K562 (cell line): ENCODE results near the gene NR5A1. TPM values are rescaled to one million over a fixed set of nuclear protein-coding genes. Genes with fewer than 3 reads are reported as not detected.

Experiments
- ATAC-seq: fragments of 200-7000 bp; cut with Tn5 transposase; 3 replicates; pipeline ENCODE4 v1.9.1; 2020; ENCODE audit warnings: moderate library complexity
- BruUV-seq: library from RNA; stranded (reverse); fragments of 400-500 nt; replicated peaks from 2 replicates; lab custom pipeline; 2021; lab: Mats Ljungman, UMichigan
- CTCF ChIA-PET: fragments of 300-600 bp; formaldehyde crosslinking; extraction: SDS; loops from one replicate; lab custom pipeline; 2021; ENCODE audit warnings: low intra/inter-chr PET ratio; lab: Yijun Ruan, JAX
- POLR2A ChIA-PET: fragments of 300-600, 350-650 bp; sonication (Branson Sonifier 250); formaldehyde crosslinking; extraction: SDS; loops from one replicate; lab custom pipeline; 2021; ENCODE audit warnings: antibody characterized with exemption, inconsistent platforms; lab: Yijun Ruan, JAX
- DNase-seq, 4 experiments: peaks; one replicate each; pipeline versions ENCODE4 v3.0.0 to v3.0.0-alpha.2; 2011 to 2018; ENCODE audit warnings: low spot score in 3 of 4, mixed read lengths in 3 of 4; ENCODE audit errors: extremely low read depth in 1 of 4
- FAIRE-seq: peaks from 2 replicates; lab custom pipeline; 2011; peaks lifted over from hg19 to GRCh38; lab: Jason Lieb, UNC
- H2AFZ ChIP-seq: 2 replicates; pipeline ENCODE4 v1.6.0; 2011; ENCODE audit warnings: low read depth, low read length, control low read depth, inconsistent platforms
- H3K27ac ChIP-seq: fragments of 200-600 bp; 3 replicates; pipeline ENCODE4 v1.8.0; 2011; ENCODE audit warnings: low read depth, mild to moderate bottlenecking, control low read depth, inconsistent platforms, low read length, moderate library complexity, mixed read lengths; ENCODE audit errors: extremely low read depth
- H3K27me3 ChIP-seq, 2 experiments: fragments of 300-600 bp in 1 of 2; 2 replicates in 1 of 2; 3 replicates in 1 of 2; pipeline versions ENCODE4 v1.6.0 to v1.8.0; 2011; ENCODE audit warnings: inconsistent platforms in 2 of 2, low read length in 2 of 2, mild to moderate bottlenecking in 1 of 2, mixed read lengths in 1 of 2, moderate library complexity in 1 of 2; ENCODE audit not compliant: control insufficient read depth in 2 of 2, insufficient read depth in 2 of 2
- H3K36me3 ChIP-seq: fragments of 300-600 bp; 3 replicates; pipeline ENCODE4 v1.8.0; 2011; ENCODE audit warnings: mild to moderate bottlenecking, low read length, inconsistent platforms; ENCODE audit not compliant: control insufficient read depth, insufficient read depth
- H3K4me1 ChIP-seq, 2 experiments: fragments of 200-600 bp in 1 of 2; replicated peaks in 1 of 2; 2 replicates in 1 of 2; 3 replicates in 1 of 2; pipeline versions ENCODE4 v1.5.1 to v1.8.0; 2011; ENCODE audit warnings: inconsistent platforms in 2 of 2, low read length in 2 of 2, mild to moderate bottlenecking in 1 of 2, mixed read lengths in 1 of 2, moderate library complexity in 1 of 2; ENCODE audit not compliant: control insufficient read depth in 2 of 2, insufficient read depth in 2 of 2
- H3K4me2 ChIP-seq: 2 replicates; pipeline ENCODE4 v1.6.1; 2011; ENCODE audit warnings: low read length, control low read depth, inconsistent platforms, mixed read lengths; ENCODE audit not compliant: insufficient read depth
- H3K4me3 ChIP-seq: fragments of 200-600 bp; sonication (generic), shearing (Covaris generic); 2 replicates; pipeline ENCODE4 v1.5.1; 2016; ENCODE audit warnings: control low read depth, inconsistent platforms
- H3K79me2 ChIP-seq: fragments of 200-600 bp; 3 replicates; pipeline ENCODE4 v1.8.0; 2011; ENCODE audit warnings: low read length, inconsistent platforms; ENCODE audit not compliant: control insufficient read depth, insufficient read depth
- H3K9ac ChIP-seq, 2 experiments: 2 replicates each; pipeline versions ENCODE4 v1.6.0 to v1.6.1; 2011; ENCODE audit warnings: low read depth in 2 of 2, low read length in 2 of 2, control low read depth in 1 of 2, inconsistent platforms in 1 of 2, mild to moderate bottlenecking in 1 of 2, mixed read lengths in 1 of 2; ENCODE audit not compliant: insufficient read depth in 1 of 2
- H3K9me1 ChIP-seq: one replicate; pipeline ENCODE4 v1.6.0; 2011; ENCODE audit warnings: inconsistent platforms, mild to moderate bottlenecking, low read length, moderate library complexity; ENCODE audit not compliant: control insufficient read depth, insufficient read depth
- H3K9me3 ChIP-seq: replicated peaks from 2 replicates; pipeline ENCODE4 v1.5.1; 2011; ENCODE audit warnings: low read depth, low read length, inconsistent platforms; ENCODE audit not compliant: control insufficient read depth, insufficient read depth
- H4K20me1 ChIP-seq: replicated peaks from 2 replicates; pipeline ENCODE4 v1.6.1; 2011; ENCODE audit warnings: low read length, inconsistent platforms, mixed read lengths; ENCODE audit not compliant: control insufficient read depth, insufficient read depth
- ATF2 ChIP-seq: sonication (generic); formaldehyde crosslinking; IDR thresholded peaks from 2 replicates; pipeline ENCODE4 v1.8.1; 2022; ENCODE audit warnings: missing genetic modification reagents
- ATF6 ChIP-seq: sonication (generic); formaldehyde crosslinking; IDR thresholded peaks from 2 replicates; pipeline ENCODE4 v1.4.0; 2020; ENCODE audit warnings: mild to moderate bottlenecking, missing genetic modification reagents
- EP400 ChIP-seq: fragments of 450-650 bp; IDR thresholded peaks from 2 replicates; pipeline ENCODE4 v1.6.1; 2017; ENCODE audit warnings: antibody characterized with exemption, mild to moderate bottlenecking, moderate library complexity
- FOXA3 ChIP-seq, 2 experiments: fragments of 450-650 bp in 1 of 2; sonication (generic) in 1 of 2; formaldehyde crosslinking; IDR thresholded peaks in 1 of 2; conservative IDR thresholded peaks in 1 of 2; 2 replicates each; pipeline versions ENCODE4 v1.4.0 to v1.8.0; 2020 to 2022; ENCODE audit warnings: mild to moderate bottlenecking in 2 of 2, missing genetic modification reagents in 1 of 2
- POLR2AphosphoS2 ChIP-seq: IDR thresholded peaks from 2 replicates; pipeline ENCODE4 v1.6.1; 2012; ENCODE audit warnings: low read length, improper control_type of control experiment
- RUNX1 ChIP-seq: sonication (generic); IDR thresholded peaks from 2 replicates; pipeline ENCODE4 v1.6.1; 2016; ENCODE audit warnings: antibody characterized with exemption, low read depth
- SMAD2 ChIP-seq: fragments of 150-350 bp; IDR thresholded peaks from 2 replicates; pipeline ENCODE4 v1.6.1; 2014; ENCODE audit warnings: low read depth, mild to moderate bottlenecking, low read length
- SMAD4 ChIP-seq: fragments of 250-450 bp; sonication (Bioruptor Pico); conservative IDR thresholded peaks from 2 replicates; pipeline ENCODE4 v1.8.0; 2021; ENCODE audit warnings: inconsistent platforms, mild to moderate bottlenecking, moderate library complexity
- SMARCA5 ChIP-seq: fragments of 450-650 bp; IDR thresholded peaks from 2 replicates; pipeline ENCODE4 v1.6.1; 2016
- TOE1 ChIP-seq, 2 experiments: fragments of 450-650 bp in 1 of 2; sonication (generic) in 1 of 2; formaldehyde crosslinking in 1 of 2; IDR thresholded peaks; 2 replicates each; pipeline versions ENCODE4 v1.7.1 to v1.8.0; 2016 to 2022; ENCODE audit warnings: borderline replicate concordance in 2 of 2, mild to moderate bottlenecking in 2 of 2, antibody characterized with exemption in 1 of 2, inconsistent platforms in 1 of 2, low read depth in 1 of 2, missing genetic modification reagents in 1 of 2, moderate library complexity in 1 of 2
- ZFP36 ChIP-seq: fragments of 150-350 bp; IDR thresholded peaks from 2 replicates; pipeline ENCODE4 v1.6.1; 2018; ENCODE audit warnings: low read length, low read depth; ENCODE audit not compliant: partially characterized antibody
- ZNF184 ChIP-seq: sonication (generic); formaldehyde crosslinking; IDR thresholded peaks from 2 replicates; pipeline ENCODE4 v1.5.0; 2020; ENCODE audit warnings: missing genetic modification reagents
- ZNF23 ChIP-seq: fragments of 250-450 bp; sonication (Bioruptor Pico); IDR thresholded peaks from 2 replicates; pipeline ENCODE4 v1.4.0; 2020; ENCODE audit warnings: mild to moderate bottlenecking
- WGBS: fragments of 100-300 bp; shearing (Covaris generic); methylation state at CpG from one replicate; pipeline ENCODE4 v1.1.6; 2016; ENCODE audit warnings: low coverage, mixed read lengths; ENCODE audit not compliant: insufficient coverage; ENCODE audit errors: missing lambda C conversion rate; 5-methylcytosine and 5-hydroxymethylcytosine counted together
- in situ Hi-C: fragments of 300-500 bp; cut with MboI; formaldehyde crosslinking; loops from 4 replicates; pipeline ENCODE4 v1.15.0; 2018; ENCODE audit warnings: inconsistent platforms, mixed read lengths
- intact Hi-C: fragments of 100-400 bp; cut with micrococcal nuclease; formaldehyde crosslinking; loops from 2 replicates; pipeline ENCODE4 v1.14.2; 2022
- polyA plus RNA-seq, 8 experiments: library from polyadenylated mRNA; depleted of rRNA in 4 of 8; stranded (reverse) in 5 of 8; unstranded in 3 of 8; fragments of >200 nt; fragmentation: Nextera tagmentation in 2 of 8; fragmentation: Illumina TruSeq in 1 of 8; extraction: Ambion mirVana in 2 of 8; extraction: Trizol in 1 of 8; gene quantifications; 2 replicates each; pipeline versions ENCODE4 v1.2.1 to v1.2.3, GENCODE V29; 2011 to 2014; ENCODE audit warnings: inconsistent platforms in 1 of 8, missing spikeins in 1 of 8
- total RNA-seq, 7 experiments: library from RNA; depleted of rRNA in 6 of 7; stranded (reverse); fragments of >200 nt in 6 of 7; fragmentation: Illumina TruSeq in 2 of 7; extraction: Trizol in 2 of 7; gene quantifications; 2 replicates each; pipeline versions ENCODE4 v1.2.1 to v1.2.3, GENCODE V29; 2011 to 2021; ENCODE audit warnings: low replicate concordance in 1 of 7
- TF ChIP-seq, protein P1 (sequence below): fragments of 450-650 bp; IDR thresholded peaks from 2 replicates; pipeline ENCODE4 v1.6.1; 2017; ENCODE audit warnings: mild to moderate bottlenecking, moderate library complexity

Gene NR5A1
- total and polyA plus RNA-seq, 9 of the 15 experiments (the other 6 are each of a cell fraction or from before 2014, with no cell fraction given) = 0.11 to 0.32 (median 0.20) TPM; not detected in 6

- TF ChIP-seq, protein P1, sequence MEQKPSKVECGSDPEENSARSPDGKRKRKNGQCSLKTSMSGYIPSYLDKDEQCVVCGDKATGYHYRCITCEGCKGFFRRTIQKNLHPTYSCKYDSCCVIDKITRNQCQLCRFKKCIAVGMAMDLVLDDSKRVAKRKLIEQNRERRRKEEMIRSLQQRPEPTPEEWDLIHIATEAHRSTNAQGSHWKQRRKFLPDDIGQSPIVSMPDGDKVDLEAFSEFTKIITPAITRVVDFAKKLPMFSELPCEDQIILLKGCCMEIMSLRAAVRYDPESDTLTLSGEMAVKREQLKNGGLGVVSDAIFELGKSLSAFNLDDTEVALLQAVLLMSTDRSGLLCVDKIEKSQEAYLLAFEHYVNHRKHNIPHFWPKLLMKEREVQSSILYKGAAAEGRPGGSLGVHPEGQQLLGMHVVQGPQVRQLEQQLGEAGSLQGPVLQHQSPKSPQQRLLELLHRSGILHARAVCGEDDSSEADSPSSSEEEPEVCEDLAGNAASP = no peak
- TF ChIP-seq POLR2AphosphoS2 (no peak), SMAD4 (CRISPR knock-in tag) (no peak), SMAD2 (no peak), SMARCA5 (peak; percentile 88), ZFP36 (peak; percentile 90), EP400 (no peak)
These were observed 6.2 kb downstream of the NR5A1 start (continued) for GRCh38 chr9:124500796-124501611.

DNA sequence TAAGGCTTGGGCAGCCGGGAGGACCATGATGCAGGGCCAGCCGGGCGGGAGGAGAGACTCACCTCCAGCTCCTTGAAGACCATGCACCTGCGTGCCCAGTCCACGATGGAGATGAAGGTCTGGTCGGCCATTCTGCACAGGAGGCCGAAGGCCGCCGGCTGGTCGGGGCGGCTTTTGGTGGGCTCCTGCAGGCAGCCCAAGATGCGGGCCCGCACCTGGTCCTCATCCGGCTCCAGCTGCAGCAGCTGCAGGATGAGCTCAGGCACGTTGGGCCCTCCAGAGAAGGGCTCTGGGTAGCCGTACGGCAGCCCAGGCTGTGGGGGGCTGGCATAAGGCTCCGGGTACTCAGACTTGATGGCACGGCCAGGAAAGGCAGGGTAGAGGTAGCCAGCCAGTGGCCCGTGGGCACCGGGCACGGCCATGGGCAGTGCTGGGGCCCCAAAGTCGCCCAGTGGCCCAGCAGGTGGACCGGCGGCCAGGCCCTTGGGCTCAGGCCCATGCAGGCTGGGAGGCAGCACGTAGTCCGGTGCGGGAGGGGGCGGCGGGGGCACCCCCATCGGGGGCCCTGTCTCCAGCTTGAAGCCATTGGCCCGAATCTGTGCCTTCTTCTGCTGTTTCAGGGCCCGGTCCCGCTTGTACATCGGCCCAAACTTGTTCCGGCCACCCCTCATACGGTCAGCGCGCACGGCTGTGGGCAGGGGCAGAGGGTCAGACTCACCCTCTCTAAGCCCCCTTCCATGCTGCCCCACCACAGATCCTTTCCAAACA lies 7.0 kb downstream of the NR5A1 start:
- intact Hi-C loops = no loop called here
- Histone ChIP-seq H3K9me3 (no peaks in the 10 kb centered on the region), H3K9me1 (no peaks in the 10 kb centered on the region), H3K4me3 (no peak overlapping the region), H3K27me3 (peaks cover 32 to 80% of the 10 kb centered on the region in 2 experiments; a peak in 4 of 5 replicates), H3K27ac (no peak overlapping the region), H3K36me3 (no peaks in the 10 kb centered on the region), H3K4me1 (peaks cover 8 to 46% of the 10 kb centered on the region in 2 experiments; a peak in 3 of 5 replicates), H3K4me2 (no peak overlapping the region), H3K9ac (no peak overlapping the region), H4K20me1 (peaks cover 20% of the 10 kb centered on the region; the same call in 1 of the 2 replicates), H3K79me2 (no peaks in the 10 kb centered on the region), H2AFZ (no peak overlapping the region)
- CTCF ChIA-PET = no interaction called here
- POLR2A ChIA-PET = no interaction called here
- FAIRE-seq (no peak), DNase-seq (no peak), ATAC-seq (no peak)
- in situ Hi-C loops = no loop called here
- 21% methylated on average over 33 of the region's 40 CpGs for WGBS
- no TSS peak for BruUV-seq
- no peak for TF ChIP-seq FOXA3 (CRISPR knock-in tag; conservative IDR thresholded peaks at IDR 0.05 in 1 of 2, IDR thresholded peaks at IDR 0.05 in 1 of 2)
- no peak for TF ChIP-seq RUNX1
- TF ChIP-seq ATF6 (CRISPR knock-in tag) = no peak
- TF ChIP-seq ATF2 (CRISPR knock-in tag) = no peak
- TF ChIP-seq TOE1 (IDR thresholded peaks at IDR 0.05; ENCODE audit: borderline replicate concordance) = no peak
- TF ChIP-seq TOE1 (CRISPR knock-in tag; IDR thresholded peaks at IDR 0.05; ENCODE audit: borderline replicate concordance, low read depth) = no peak
- no peak for TF ChIP-seq ZNF184 (CRISPR knock-in tag)
- TF ChIP-seq ZNF23 (CRISPR knock-in tag) = no peak
